Cortex of kidney (tissue), 1 donor: Measurements from ENCODE around the gene POLR2F.

Experiments used
- DNase-seq: peaks from one replicate; lab custom pipeline; 2025; lab: John Stamatoyannopoulos, UW

Gene POLR2F

DNA sequence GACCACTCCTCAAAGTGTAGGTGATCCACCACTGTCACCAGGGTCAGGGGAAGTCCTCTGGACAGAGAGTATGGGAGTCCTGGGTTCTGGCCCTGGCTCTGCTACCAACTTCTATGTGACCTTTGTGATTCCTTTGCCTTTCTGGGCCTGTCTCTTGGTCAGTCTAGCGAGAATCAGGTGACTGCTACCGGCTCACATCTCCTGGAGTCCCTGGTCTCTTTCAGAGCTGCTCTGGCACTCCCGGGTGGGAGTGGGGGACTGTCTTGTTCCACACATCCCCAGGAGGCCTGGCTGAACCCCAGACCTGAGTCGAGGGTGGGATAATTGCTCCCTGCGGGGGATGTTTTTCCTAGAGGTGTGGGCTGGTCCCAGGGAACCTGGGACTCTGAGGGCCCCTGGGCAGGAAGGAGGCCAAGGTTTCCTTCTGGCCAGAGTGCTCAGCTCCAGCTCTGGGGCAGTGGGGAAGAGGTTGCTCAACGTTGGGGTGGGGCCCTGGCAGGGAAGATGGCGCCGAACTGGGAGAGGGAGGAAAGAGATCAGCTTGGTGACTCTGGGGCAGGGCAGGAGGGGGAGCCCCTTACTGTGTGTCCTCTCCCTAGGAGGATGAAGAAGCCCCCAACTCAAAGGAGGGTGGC, 28.8 kb downstream of the POLR2F start:
- DNase-seq, result no peak

GRCh38 chr22:37982938-37983859, 29.7 kb downstream of the POLR2F start:
- DNase-seq, result no peak

GRCh38 chr22:37983860-37984791, 30.6 kb downstream of the POLR2F start, which contains the start of gene SOX10:
SOX10 (minus strand) TSS chr22:37984555; CDS start chr22:37983784, 771 bp downstream.
- no peak for DNase-seq

- DNase-seq, result no peak
Measured at GRCh38 chr22:37985050-37985585, 31.6 kb downstream of the POLR2F start.

- no peak for DNase-seq
Measured at GRCh38 chr22:37985751-37986281, 32.3 kb downstream of the POLR2F start.

DNA sequence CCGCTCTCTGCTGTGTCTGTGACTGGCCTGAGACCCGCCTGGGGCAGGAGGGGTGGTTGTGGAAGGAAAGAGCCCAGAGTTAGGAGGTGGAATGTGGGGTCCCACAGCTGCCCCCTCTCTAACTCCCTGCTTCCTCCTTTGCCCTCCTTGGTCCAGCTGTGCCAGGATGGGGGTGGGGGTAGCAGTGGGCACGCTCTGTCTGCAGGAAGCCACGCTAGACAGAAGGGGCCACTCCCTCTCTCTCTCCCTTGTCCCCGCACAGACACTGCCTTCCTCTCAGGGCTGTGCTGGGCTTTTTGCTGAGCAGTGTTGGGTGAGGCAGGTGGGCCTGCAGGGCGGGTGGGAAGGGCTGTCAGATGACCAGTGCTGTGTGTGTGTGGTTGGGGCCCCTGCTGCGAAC, 32.9 kb downstream of the POLR2F start:
- no peak for DNase-seq

- no peak for DNase-seq
Measured at GRCh38 chr22:37989146-37990045, 35.9 kb downstream of the POLR2F start.

DNA sequence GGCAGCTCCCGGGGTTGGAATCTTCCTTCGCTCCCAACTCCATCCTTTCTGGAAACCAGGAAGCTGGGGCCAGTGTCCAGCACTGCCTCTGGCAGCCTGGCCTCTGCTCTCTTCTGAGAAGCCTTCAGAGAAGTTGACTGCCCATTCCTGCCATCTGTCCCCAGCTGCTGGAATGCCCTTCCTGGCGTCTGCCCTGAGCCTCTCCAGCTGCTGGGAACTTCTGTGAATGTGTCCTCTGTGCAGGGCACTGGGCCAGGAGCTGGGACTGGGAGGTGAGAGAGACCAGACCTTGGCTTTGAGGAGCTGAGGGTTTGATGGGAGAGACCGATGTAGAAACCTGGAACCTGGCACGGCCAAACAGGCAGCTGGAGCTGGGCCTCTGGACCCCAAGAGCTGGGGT, 36.8 kb downstream of the POLR2F start:
- DNase-seq, result no peak

DNA sequence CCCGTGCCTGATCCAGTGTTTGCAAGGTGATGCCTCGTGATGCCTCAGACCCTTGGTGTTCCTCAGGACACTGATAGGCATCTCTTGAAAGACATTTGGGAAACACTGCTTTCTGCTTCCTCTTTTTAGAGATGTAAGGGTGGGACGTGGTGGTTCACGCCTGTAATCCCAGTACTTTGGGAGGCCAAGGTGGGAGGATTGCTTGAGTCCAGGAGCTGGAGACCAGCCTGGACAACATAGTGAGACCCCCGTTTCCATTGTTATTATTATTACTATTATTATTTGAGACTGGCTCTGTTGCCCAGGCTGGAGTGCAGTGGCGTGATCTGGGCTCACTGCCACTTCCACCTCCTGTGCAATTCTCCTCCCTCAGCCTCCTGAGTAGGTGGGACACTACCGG, 37.4 kb downstream of the POLR2F start:
- no peak for DNase-seq

DNA sequence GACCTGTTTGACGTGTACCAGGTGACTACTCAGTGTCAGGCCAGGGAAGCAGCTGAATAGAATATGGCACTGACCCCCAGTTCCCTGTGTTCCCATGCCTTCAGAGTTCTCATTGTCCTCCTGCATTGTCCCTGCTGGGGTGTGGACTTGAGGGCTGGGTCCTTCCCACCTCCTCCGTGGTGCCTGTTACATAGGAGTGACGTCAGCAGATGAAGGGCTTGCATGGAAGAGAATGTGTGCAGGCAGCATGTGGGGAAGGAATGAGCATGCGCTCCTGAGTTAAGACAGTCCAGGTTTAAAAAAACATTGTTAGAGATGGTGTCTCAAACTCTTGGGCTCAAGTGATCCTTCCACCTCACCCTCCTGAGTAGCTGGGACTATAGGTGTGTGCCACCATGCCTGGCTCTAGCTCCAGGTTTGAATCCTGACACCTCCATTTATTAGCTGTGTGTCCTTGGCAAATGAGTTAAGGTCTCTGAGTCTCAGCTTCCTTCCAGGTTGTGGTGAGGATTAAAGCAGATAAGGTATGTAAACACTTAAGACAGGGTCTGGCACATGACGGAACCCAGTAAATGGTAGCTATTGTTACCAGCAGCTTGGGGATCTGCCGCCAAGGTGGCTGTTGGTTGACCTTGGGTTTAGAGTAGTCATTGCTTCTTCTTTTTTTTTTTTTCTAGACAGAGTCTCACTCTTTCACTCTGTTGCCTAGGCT, 38.4 kb downstream of the POLR2F start:
- no peak for DNase-seq

DNA sequence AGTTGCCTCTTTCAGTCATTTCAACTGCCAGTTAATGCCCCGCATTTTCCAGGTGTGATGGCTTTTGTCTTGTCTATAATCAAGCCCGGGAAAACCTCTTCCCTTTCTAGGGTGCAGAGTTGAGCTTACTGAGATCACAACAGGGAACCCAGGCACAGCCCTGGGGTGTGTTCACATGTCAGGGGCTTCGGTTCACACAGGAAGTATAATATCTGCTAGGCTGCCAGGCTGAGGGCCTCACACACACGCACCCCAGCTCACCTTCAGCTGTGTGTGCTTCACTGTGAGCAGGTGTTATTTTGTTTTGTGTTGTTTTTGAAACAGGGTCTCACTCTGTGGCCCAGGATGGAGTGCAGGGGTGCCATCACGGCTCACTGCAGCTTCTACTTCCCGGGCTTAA, 40.5 kb downstream of the POLR2F start:
- DNase-seq, result no peak

DNA sequence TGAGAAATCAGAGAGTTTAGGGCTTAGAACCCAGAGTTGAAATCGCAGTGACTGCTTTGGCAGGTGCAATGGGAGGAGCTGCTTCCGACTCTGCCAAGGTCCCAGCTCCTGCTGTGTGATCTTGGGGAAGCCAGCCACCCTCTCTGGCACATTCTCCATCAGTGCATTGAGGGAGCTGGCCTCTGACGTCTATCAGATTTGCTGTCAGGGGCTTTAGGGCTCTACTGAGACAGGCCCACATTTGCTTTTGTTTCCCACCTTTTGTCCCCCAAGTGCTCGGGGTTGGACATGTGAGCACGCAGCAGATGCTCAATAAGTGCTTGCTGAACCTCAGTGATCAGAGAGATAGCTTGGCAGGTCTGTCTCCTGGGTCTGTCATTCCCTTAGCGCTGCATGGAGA, 41.5 kb downstream of the POLR2F start:
- no peak for DNase-seq

DNA sequence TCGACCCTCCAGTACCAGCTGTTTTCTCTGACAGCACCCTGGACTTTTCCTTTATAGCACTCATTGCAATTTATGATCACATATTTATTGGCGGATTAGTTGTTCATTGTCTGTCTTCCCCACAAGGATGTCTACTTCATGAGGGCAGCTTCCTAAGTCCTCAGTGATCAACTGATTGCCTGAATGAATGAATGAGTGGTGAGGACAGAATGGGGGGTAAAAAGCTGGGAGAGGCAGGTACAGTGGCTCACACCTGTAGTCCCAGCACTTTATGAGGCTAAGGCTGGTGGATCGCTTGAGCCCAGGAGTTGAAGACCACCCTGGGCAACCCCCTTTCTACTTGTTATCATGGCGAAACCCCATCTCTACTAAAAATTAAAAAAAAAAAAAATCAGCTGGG, 42.0 kb downstream of the POLR2F start:
- no peak for DNase-seq

DNA sequence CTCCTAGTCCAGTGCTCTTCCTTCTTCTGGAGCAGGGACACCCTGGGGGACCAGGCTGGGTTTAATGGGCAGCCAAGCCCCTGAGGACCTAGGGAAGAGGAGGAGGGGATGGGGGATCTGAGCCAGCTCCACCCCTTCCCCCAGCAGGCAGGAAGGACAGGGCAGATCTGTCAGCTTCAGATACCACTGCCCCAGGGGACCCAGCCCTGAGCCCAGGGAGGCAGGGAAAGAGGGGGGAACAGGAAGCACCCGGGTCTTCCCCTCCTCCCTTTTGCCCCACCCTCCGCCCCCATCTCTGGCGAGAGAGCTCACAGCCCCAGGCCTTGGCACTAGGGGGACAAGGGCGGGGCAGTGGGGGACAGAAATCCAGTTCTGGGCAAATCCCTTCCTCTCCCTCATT, 42.6 kb downstream of the POLR2F start:
- DNase-seq, result no peak

DNA sequence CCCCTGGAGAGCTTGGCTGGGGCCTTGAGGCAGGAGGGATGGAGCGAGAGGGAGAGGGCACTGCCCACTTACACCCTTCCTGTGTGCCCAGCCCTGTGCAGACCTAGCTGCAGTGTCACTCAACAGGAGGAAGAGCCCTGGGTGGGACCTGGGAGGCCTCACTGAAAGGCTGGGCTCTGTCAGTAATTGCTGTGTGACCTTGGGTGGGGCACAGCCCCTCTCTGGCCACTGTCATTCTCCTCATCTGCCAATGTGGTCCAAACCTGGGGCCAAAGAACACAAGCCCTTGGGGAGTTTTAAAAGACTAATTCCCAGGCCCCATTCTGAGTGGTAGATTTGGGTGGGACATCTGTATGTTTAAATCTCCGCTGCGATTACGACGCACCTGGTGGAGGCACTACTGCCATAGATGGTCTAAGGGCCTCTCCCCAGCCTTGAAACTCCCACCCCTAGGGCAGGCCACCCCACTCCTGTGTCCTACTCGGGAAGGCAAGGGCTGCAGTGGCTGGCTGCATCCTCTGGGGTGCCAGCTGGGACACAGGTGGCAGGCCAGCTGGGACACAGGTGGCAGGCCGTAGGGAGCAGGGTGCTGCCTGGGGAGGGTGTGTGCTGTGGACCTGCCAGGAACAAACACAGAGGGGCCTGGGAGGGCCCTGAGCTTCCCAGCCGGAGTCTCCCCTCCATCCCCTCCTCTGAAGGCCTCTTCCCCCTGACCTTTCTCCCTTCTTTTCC, 43.2 kb downstream of the POLR2F start:
- no peak for DNase-seq

GRCh38 chr22:37998543-37998942, 45.0 kb downstream of the POLR2F start:
- DNase-seq, result no peak

DNA sequence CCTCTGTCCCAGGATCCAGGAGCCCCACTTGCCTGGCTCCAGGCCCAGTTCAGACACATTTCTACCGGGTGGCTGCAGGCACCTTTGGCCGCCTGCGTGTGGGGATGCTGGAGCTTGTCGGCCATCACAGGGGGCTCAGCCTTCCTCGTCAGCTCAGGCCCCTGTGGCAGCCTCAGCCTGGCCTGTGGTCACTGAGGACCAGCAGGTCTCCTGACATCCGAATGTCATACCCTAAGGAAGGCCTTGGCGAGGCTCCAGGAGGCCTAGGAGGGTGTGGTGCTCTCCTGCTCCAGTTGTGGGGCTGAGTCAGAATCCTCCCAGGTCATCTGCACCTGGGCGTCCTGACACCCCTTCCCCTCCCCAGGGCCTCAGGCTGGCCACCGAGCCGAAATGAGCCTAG, 45.7 kb downstream of the POLR2F start:
- DNase-seq, result no peak

DNA sequence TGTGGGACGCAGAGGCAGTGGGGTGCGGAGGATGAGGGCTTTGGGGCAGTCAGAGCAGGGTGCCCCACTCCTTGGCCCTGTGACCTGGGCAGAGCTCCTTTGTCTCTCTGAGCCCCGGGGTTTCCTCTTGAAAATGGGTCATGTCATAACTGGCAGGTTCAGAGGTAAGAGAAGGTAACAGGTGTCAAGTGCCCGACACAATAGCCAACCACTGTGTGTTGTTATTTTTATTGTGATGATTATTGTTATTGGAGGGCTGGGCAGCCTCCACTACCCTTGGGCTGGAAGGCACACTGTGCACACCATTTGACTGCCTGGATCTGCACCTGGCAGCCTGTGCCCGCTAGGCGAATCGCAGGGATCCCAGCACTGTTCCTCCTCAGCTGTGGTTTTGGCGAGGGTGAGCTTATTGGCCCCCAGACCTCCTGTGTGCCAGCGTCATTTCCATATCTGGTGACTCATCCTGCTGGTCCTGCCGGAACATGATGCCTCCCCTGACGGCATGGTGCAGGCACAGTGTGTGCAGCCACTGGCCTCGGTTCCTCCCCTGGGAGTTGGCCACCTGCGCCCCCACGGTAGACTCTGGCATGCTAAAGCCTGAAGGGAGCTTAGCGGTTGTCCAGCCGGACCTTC, 46.3 kb downstream of the POLR2F start:
- no peak for DNase-seq

DNA sequence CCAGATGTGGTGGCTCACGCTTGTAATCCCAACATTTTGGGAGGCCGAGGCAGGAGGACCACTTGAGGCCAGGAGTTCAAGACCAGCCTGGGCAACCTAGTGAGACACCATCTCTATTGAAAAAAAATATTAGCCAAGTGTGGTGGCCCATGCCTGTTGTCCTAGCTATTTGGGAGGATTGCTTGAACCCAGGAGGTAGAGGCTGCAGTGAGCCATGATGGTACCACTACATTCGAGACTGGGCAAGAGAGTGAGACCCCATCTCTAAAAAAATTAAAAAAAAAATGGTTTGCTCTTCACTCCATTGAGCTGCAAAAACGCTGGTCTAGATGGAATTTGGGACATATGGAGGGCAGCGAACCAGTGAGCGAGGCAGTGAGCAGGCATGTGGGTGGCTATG, 52.4 kb downstream of the POLR2F start:
- DNase-seq, result no peak
